Sigmoid colon (tissue), 4 donors: ENCODE measurements around the gene CDKAL1.

Experiments
- EP300 ChIP-seq, 4 donors: sonication (generic); formaldehyde crosslinking; IDR thresholded peaks; one replicate each; pipeline ENCODE4 v1.6.1; 2017; ENCODE audit warnings: antibody characterized with exemption in 4 of 4
- POLR2A ChIP-seq, 2 donors: fragments of 450-650 bp; IDR thresholded peaks; one replicate each; pipeline ENCODE4 v1.6.1; 2016; ENCODE audit warnings: antibody characterized with exemption in 2 of 2, mild to moderate bottlenecking in 2 of 2, moderate library complexity in 2 of 2
- TF ChIP-seq, protein P1 (sequence below), 4 experiments: fragments of 450-650 bp in 3 of 4; fragments of 200-600 bp in 1 of 4; IDR thresholded peaks; one replicate each; pipeline ENCODE4 v1.5.1; 2016 to 2019; ENCODE audit warnings: antibody characterized with exemption in 4 of 4, mild to moderate bottlenecking in 3 of 4, moderate library complexity in 2 of 4

DNA sequence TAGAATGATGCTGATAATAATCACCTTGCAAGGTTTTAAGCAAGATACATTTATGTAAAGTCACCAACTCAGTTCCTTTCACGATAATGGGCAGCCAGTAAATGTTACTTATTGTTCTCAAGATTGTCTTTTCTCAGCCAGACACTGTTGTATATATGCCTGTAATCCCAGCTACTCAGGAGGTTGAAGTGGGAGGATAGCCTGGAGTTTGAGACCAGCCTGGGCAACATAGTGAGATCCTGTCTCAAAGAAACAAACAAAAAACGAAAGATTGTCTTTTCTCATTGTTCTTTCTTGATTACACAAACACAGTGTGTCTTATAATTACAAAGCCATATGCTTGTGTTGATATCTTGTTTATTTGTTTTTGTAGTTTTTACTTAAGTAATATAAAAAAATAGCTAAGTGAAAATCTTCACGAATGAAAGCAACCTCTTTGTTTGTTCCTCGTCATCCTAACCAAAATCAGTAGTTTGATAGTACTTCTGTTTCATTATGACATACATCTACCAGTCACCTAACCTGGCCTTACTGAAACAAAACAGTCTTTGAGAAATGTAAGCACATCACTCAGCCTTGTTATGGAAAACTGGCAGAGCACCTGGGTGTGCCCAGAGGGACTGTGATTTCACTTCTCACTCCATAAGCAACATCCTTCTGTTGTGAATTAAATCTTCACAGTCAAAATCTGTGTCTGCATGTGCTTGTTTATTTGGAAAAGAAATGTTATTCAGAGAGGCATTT is 623.1 kb downstream of the CDKAL1 start:
- TF ChIP-seq, protein P1, sequence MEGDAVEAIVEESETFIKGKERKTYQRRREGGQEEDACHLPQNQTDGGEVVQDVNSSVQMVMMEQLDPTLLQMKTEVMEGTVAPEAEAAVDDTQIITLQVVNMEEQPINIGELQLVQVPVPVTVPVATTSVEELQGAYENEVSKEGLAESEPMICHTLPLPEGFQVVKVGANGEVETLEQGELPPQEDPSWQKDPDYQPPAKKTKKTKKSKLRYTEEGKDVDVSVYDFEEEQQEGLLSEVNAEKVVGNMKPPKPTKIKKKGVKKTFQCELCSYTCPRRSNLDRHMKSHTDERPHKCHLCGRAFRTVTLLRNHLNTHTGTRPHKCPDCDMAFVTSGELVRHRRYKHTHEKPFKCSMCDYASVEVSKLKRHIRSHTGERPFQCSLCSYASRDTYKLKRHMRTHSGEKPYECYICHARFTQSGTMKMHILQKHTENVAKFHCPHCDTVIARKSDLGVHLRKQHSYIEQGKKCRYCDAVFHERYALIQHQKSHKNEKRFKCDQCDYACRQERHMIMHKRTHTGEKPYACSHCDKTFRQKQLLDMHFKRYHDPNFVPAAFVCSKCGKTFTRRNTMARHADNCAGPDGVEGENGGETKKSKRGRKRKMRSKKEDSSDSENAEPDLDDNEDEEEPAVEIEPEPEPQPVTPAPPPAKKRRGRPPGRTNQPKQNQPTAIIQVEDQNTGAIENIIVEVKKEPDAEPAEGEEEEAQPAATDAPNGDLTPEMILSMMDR (IDR thresholded peaks at IDR 0.05) = no peak
- TF ChIP-seq EP300 (IDR thresholded peaks at IDR 0.05) (no peak), POLR2A (IDR thresholded peaks at IDR 0.05) (no peak)
